GM21529 (cell line): ENCODE results near the gene ITLN1.
"Not testable (repeated sequence)": the region's sequence is repeated elsewhere in the genome, so short reads cannot be mapped to it uniquely, and the experiment has no call there.

Experiments
- ATAC-seq: cut with Tn5 transposase; IDR thresholded peaks from one replicate; pipeline ENCODE4 v1.9.1; 2021; ENCODE audit not compliant: unreplicated experiment

The ITLN1 gene

DNA sequence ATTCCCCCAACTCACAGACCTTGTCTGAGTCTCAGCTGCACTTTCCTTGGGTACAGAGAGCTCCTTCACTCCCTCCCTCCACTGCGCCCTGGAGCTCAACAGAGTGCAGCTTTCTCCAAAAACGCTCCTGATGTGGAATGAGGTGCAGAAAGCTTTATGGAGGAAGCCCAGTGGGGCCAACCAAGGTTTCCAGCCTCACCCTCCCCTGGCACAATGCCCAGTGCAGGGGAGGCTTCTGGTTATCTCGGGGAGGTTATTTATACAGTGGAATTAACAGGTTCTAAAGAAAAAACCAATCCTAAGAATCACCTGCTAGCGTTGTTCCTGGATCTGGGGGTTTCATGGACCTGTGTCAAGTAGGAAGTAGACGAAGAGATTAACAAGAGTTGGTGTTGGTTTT, at the start of gene ITLN1:
Gene ITLN1, minus strand, starts transcription at position 139 of the 400 bp plus-strand sequence. CDS start 303 bp downstream, outside the sequence.
- ATAC-seq = no peak

GRCh38 chr1:160933305-160933704, 48.3 kb upstream of the ITLN1 start:
- ATAC-seq = not testable (repeated sequence)

- no peak for ATAC-seq
These were observed 40.8 kb upstream of the ITLN1 start for GRCh38 chr1:160925652-160926244.

GRCh38 chr1:160924791-160925651, 40.0 kb upstream of the ITLN1 start:
- no peak for ATAC-seq

DNA sequence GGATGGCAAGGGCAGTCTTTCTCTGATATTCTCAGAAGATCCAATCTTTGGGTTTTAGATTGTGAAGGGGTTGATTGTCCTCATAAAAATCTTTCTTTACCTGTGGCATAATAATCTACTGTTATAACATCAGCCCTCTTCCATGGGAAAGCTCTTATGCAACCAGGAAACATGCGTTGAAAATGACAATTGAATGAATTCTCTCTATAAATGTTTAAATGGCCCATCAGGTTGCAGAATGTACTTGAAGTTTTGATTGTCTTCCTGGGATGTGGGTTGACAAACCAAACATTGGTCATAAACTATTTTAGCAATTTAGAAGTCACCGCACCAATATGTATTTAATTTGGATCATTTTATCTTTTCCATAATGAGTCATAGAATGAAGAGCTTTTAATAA, 31.7 kb upstream of the ITLN1 start:
- no peak for ATAC-seq

- ATAC-seq = not testable (repeated sequence)
These were observed 28.2 kb upstream of the ITLN1 start for GRCh38 chr1:160913229-160913628.

- no peak for ATAC-seq
These were observed 26.9 kb upstream of the ITLN1 start for GRCh38 chr1:160911925-160912324.

DNA sequence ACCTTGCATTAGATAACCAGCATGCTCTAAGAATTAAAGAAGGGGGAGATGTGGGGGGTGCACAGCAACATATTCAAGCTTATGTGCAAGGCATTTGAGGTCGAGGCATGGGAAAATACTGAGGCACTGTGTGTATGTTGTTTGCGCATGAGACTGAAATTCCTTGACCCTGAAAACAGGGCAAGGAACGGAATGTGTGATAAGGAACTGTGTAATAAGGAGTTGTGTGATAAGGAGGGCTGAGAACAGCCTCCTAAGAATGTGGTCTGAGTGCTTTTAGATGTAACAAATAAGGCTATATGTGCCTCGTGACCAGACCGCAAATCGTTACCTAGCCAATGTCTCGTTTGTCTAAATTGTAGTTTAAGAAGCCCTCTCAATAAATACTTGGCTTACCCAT, 26.5 kb upstream of the ITLN1 start:
- ATAC-seq = no peak

GRCh38 chr1:160910170-160910750, 25.3 kb upstream of the ITLN1 start:
- ATAC-seq = no peak

DNA sequence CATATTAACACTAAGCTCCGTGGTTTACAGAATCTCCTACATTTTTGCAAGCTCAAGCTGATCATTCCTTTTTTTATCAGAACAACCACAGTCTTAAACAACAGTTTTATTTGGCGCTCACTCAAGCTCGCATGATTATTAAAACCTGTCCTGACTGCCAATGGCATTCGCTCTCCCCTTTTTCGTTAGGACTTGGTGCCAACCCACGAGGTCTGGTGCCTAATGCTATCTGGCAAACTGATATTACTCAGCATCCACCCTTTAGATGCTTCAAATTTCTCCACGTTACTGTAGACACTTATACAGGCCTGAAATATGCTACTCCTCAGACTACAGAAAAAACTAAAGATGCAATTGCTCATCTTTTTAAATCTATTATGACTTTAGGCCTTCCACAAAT, 23.0 kb upstream of the ITLN1 start:
- no peak for ATAC-seq

- ATAC-seq = no peak
These were observed 20.6 kb upstream of the ITLN1 start for GRCh38 chr1:160905617-160905989.

DNA sequence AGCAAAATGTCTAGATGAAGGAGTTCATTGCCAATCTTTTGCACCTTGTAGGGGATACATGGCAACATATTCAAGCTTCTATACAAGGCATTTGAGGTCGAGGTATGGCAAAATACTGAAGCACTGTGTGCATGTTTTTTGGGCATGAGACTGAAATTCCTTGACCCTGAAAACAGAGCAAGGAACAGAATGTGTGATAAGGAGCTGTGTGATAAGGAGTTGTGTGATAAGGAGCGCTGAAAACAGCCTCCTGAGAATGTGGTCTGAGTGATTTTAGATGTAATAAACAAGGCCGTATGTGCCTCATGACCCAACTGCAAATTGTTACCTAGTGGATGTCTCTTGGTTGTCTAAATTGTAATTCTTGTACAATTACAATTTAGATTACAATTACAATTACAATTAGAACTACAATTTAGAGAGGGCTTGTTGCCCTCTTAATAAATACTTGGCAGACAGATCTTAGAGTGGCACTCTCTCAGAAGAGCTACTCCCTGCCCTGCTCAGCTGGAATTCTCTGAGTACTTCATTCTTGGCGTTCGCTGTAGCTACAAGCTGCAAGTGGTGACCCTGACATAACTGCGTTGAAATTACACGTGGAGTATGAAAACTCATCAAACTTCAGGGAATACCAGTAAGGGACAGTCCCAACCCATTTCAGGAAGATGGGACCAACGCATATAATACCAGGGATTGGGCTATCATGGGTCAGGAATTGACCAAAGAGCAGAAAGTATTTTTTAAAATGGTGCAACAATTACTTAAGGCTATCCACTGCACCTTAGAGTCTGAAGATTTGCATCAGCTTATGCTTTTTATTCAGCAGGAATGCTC, 20.0 kb upstream of the ITLN1 start:
- ATAC-seq = no peak

GRCh38 chr1:160902251-160902650, 17.3 kb upstream of the ITLN1 start:
- not testable (repeated sequence) for ATAC-seq

GRCh38 chr1:160901768-160902167, 16.8 kb upstream of the ITLN1 start:
- no peak for ATAC-seq

- not testable (repeated sequence) for ATAC-seq
These were observed 15.7 kb upstream of the ITLN1 start for GRCh38 chr1:160900683-160901082.

DNA sequence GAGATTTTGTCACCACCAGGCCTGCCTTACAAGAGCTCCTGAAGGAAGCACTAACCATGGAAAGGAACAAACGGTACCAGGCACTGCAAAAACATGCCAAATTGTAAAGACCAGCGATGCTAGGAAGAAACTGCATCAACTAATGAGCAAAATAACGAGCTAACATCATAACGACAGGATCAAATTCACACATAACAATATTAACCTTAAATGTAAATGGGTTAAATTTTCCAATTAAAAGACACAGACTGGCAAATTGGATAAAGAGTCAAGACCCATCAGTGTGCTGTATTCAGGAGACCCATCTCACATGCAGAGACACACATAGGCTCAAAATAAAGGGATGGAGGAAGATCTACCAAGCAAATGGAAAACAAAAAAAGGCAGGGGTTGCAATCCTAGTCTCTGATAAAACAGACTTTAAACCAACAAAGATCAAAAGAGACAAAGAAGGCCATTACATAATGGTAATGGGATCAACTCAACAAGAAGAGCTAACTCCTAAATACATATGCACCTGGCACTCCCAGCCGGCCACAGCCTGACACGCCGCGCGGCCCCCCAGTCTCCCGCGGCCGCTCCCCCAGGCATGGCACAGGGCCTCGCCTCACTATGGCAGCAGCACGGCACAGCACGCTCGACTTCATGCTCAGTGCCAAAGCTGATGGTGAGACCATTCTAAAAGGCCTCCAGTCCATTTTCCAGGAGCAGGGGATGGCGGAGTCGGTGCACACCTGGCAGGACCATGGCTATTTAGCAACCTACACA, 9.6 kb upstream of the ITLN1 start:
- not testable (repeated sequence) for ATAC-seq

GRCh38 chr1:160891474-160891873, 6.5 kb upstream of the ITLN1 start:
- ATAC-seq = no peak

DNA sequence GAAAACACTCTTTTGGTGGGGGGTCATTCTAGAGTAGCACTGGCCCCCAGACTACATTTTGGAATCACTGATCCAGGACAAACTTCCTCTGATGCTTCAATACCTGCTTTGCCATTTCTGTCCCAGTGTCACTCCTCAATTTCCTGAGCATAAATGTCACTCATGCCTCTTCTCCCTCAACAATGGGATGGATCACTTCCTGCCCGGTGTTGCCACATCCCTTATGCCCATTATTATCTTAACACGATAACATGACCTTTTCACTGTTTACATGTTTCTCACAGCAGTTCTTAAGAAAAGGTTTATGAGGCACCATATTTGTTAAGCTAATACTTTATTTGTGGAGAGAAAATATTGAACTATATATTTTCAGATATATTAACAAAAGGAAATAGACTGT, 3.9 kb upstream of the ITLN1 start:
- no peak for ATAC-seq

- ATAC-seq = no peak
These were observed 2.1 kb upstream of the ITLN1 start for GRCh38 chr1:160887071-160887470.

GRCh38 chr1:160884579-160884978, 401 bp downstream of the ITLN1 start:
- ATAC-seq = no peak
